ENCODE measurements around the gene SHANK1.

The SHANK1 gene

GRCh38 chr19:50717026-50717723 is 2.4 kb downstream of the SHANK1 start:
- intact Hi-C loops (cut with DNase I) = no loop called here
- DNase-seq = no peak

GRCh38 chr19:50716178-50717025 is 3.2 kb downstream of the SHANK1 start:
- intact Hi-C loops (cut with DNase I) = no loop called here
- DNase-seq = no peak

GRCh38 chr19:50713556-50714236 is 5.9 kb downstream of the SHANK1 start:
- no peak for DNase-seq
- intact Hi-C loops (cut with DNase I) = no loop called here

- intact Hi-C loops (cut with DNase I) = no loop called here
- no peak for DNase-seq
Measured at GRCh38 chr19:50712833-50713232, 6.8 kb downstream of the SHANK1 start.

GRCh38 chr19:50711805-50712204 is 7.8 kb downstream of the SHANK1 start:
- DNase-seq = no peak
- intact Hi-C loops (cut with DNase I) = no loop called here

GRCh38 chr19:50711196-50711595 is 8.4 kb downstream of the SHANK1 start:
- intact Hi-C loops (cut with DNase I) = no loop called here
- no peak for DNase-seq

DNA sequence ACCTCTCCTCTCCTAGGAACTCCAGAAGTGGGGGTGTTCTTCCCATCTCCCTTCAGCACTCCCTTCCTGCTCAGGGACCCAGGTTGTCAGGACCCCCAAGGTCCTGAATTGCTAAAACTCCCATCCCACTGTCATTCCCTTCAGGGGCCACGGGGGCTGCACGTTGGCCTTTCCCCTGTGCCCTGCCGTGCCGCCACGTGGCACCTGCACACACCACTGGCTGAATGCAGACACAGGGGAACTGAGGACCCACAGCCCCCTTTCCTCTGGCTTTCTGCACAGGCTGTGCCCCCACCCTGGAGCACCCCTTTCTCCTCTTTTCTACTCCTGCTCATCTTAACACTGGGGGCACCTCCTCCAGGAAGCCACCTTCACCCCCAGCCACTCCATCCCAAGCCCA is 9.0 kb downstream of the SHANK1 start:
- intact Hi-C loops (cut with DNase I) = no loop called here
- no peak for DNase-seq

DNA sequence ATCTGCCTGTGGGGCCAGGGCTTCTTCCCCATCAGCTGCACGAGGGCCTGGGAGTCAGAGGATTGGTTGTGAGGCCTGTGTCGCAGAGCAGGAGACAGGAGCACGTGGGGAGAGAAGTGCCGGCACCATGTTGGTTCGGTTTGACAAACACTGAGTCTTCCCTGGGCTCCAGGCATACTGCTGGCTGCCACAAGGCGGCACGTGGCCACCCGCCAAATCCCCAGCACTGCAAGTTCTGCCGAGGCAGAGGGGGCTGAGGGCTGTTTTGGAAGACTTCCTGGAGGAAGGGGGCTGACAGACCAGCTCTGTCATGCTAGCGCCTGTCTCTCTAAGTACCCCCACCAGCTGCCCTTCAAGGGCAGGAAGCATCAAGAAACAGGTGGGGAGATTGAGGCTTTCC is 9.5 kb downstream of the SHANK1 start:
- DNase-seq = peak in 2 of 42 donors; percentile 24 to 40
- intact Hi-C loops (cut with DNase I) = no loop called here

- intact Hi-C loops (cut with DNase I) = no loop called here
- no peak for DNase-seq
Measured at GRCh38 chr19:50708179-50708879, 11.3 kb downstream of the SHANK1 start.

- no peak for DNase-seq
- intact Hi-C loops (cut with DNase I) = no loop called here
Measured at GRCh38 chr19:50706387-50706786, 13.2 kb downstream of the SHANK1 start.

DNA sequence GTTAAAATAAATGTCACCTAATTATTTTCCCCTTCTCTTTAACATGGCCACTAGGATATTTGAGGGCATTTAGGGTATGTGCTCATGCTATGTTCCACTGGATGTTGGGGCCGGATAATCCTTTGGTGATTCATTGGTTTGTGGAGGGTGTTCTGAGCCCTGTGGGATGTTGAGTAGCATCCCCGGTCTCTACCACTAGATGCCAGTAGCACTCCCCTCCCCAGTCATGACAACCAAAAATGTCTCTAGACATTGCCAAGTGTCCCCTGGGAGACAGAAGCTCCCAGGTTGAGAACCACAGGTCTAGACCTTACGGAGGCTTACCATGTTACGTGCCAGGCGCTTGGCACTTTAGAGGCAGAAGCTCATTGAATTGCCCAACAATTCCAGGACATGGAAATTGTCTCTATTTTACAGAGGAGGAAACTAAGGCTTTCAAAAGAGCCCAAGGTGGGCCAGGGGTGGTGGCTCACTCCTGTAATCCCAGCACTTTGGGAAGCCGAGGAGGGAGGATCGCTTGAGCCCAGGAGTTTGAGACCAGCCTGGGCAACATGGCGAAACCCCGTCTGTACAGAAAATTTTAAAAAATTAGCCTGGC is 14.1 kb downstream of the SHANK1 start:
- DNase-seq = peak in 18 of 42 donors; percentile 30 to 76 (median 47)
- intact Hi-C loops (cut with DNase I) = no loop called here

GRCh38 chr19:50703915-50704796 is 15.4 kb downstream of the SHANK1 start:
- peak in 1 of 42 donors; percentile 60 for DNase-seq
- intact Hi-C loops (cut with DNase I) = no loop called here

GRCh38 chr19:50702871-50703829 is 16.5 kb downstream of the SHANK1 start:
- DNase-seq = no peak
- intact Hi-C loops (cut with DNase I) = no loop called here

GRCh38 chr19:50702158-50702870 is 17.3 kb downstream of the SHANK1 start:
- intact Hi-C loops (cut with DNase I) = no loop called here
- no peak for DNase-seq

DNA sequence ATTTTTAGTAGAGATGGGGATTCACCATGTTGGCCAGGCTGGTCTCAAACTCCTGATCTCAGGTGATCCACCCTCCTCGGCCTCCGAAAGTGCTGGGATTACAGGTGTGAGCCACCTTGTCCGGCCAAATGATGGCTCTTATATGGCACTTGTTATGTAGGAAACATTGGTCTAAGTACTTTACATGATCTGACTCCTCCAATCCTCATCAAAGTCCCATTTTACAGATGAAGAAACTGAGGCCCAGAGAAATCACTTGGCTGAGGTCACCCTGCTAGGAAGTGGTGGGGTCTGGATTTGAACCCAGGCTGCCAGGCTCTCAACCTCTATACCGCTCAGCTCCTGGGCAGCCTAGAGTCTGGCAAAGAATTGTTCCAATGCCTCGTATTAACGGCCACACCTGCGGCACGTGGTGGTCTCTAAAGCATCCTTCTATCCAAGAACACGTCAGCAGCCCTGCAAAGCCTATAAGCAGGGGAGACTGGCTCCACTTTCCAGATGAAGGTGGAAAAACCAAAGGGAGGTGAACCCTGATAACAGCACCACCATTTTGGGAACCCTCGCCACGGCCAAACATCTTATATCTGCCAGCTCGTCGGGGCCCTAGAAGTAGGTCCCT is 18.1 kb downstream of the SHANK1 start:
- intact Hi-C loops (cut with DNase I) = no loop called here

More for the DNA sequence above, 18.1 kb downstream of the SHANK1 start:
- no peak for DNase-seq

Data from head of caudate nucleus (tissue), 42 donors.